Gastroesophageal sphincter (tissue), 3 donors: Measurements from ENCODE around the gene ATP6V1E1.

ENCODE experiments used
- CTCF ChIP-seq, 4 experiments: fragments of 200-600 bp in 2 of 4; fragments of 450-650 bp in 2 of 4; sonication (generic) in 1 of 4; IDR thresholded peaks; one replicate each; pipeline ENCODE4 v1.5.1; 2017 to 2019; ENCODE audit warnings: antibody characterized with exemption in 4 of 4, mild to moderate bottlenecking in 2 of 4, moderate library complexity in 2 of 4
- POLR2A ChIP-seq, 2 donors: fragments of 450-650 bp; IDR thresholded peaks; one replicate each; pipeline ENCODE4 v1.6.1; 2017; ENCODE audit warnings: antibody characterized with exemption in 2 of 2, mild to moderate bottlenecking in 2 of 2, moderate library complexity in 1 of 2

DNA sequence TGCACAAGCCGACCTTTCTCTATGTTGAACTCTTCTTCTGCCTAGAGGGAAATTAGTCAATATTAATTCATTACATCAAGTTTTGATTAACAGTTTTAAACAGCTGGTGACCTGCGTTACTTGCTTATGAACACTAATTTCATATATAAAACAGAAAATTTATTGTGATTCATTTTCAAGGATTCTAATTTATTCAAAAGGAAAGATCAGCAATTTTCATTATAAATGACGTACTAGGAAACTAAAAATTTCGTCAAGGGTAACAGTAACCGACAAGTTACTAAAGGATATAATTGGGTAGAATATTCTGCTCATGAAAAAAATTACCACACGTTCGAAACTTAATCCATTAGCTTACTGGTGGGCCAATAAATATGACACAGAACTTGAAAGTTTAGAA lies 15.3 kb downstream of the ATP6V1E1 start:
- TF ChIP-seq CTCF (IDR thresholded peaks at IDR 0.05), result no peak
- TF ChIP-seq POLR2A (IDR thresholded peaks at IDR 0.05), result no peak
